ENCODE measurements around the gene C1orf210.

The C1orf210 gene

GRCh38 chr1:43272576-43273571 lies 12.5 kb downstream of the C1orf210 start:
- no peak for DNase-seq

- DNase-seq: no peak
Measured at GRCh38 chr1:43272161-43272560, 13.2 kb downstream of the C1orf210 start.

- no peak for DNase-seq
Measured at GRCh38 chr1:43271186-43272118, 13.9 kb downstream of the C1orf210 start.

- no peak for DNase-seq
Measured at GRCh38 chr1:43270421-43271095, 14.8 kb downstream of the C1orf210 start.

- DNase-seq: no peak
Measured at GRCh38 chr1:43269627-43270375, 15.6 kb downstream of the C1orf210 start, which contains the start of gene TMEM125. Gene TMEM125 (plus strand): TSS chr1:43269983. CDS start chr1:43272723, 2,740 bp downstream.

- no peak for DNase-seq
Measured at GRCh38 chr1:43267818-43268425, 17.5 kb downstream of the C1orf210 start.

- no peak for DNase-seq
Measured at GRCh38 chr1:43267291-43267805, 18.0 kb downstream of the C1orf210 start.

GRCh38 chr1:43266881-43267280 lies 18.5 kb downstream of the C1orf210 start:
- DNase-seq: no peak

GRCh38 chr1:43265431-43265830 lies 19.9 kb downstream of the C1orf210 start:
- no peak for DNase-seq

- no peak for DNase-seq
Measured at GRCh38 chr1:43258370-43258769, 27.0 kb downstream of the C1orf210 start.

- no peak for DNase-seq
Measured at GRCh38 chr1:43256675-43257570, 28.5 kb downstream of the C1orf210 start.

GRCh38 chr1:43255438-43256210 lies 29.8 kb downstream of the C1orf210 start:
- DNase-seq: no peak

- DNase-seq: no peak
Measured at GRCh38 chr1:43253876-43254275, 31.5 kb downstream of the C1orf210 start.

- no peak for DNase-seq
Measured at GRCh38 chr1:43253173-43253572, 32.2 kb downstream of the C1orf210 start.

- no peak for DNase-seq
Measured at GRCh38 chr1:43252225-43252624, 33.2 kb downstream of the C1orf210 start.

- DNase-seq: no peak
Measured at GRCh38 chr1:43251024-43251423, 34.4 kb downstream of the C1orf210 start.

GRCh38 chr1:43250351-43250761 lies 35.0 kb downstream of the C1orf210 start:
- DNase-seq: no peak

GRCh38 chr1:43247256-43247921 lies 38.0 kb downstream of the C1orf210 start:
- DNase-seq: no peak

Measured in inflammatory macrophage treated with lipopolysaccharide for 1 hour (primary cell).